GM19193 (cell line): ENCODE measurements around the gene ALG2.

Experiments
- POLR2A ChIP-seq: IDR thresholded peaks from 4 replicates; pipeline ENCODE4 v1.6.1; 2011; ENCODE audit not compliant: insufficient read depth, insufficient read length; ENCODE audit errors: extremely low read depth

The ALG2 gene

DNA sequence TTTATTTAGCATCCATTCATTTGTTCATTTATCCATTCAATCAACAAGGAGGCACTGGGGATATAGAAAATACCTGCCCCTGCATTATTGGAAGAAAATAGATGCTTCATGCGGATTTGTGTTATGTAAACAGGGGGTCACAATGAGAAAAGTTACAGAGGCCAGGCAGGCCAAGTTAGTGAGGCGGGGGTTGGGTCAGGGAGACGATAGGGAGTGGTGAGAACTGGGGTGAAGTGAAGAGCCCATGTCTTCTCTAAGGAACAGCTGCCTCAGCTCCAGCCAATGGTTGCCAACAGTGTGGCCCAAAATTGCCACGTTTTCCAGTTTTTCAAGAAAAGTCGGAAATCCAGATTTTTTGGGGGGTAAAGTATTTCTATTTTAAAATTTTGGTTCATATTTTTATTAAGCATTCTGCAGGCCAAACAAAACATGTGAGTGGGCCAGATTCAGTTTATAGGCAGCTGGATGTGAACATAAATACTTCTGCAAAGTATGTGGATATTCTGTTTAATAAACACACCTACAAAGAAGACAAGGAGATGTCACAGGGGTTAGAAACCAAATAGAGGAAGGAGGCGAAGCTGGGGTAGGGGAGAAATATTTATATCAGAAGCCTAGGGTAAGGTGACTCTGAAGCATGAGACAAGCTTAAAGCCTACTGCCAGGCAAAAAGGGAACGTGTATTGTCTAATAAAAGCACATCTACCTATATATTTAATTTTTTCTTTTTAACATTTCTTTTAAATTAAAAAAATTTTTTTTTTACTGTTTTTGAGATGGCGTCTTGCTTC is 44.0 kb downstream of the ALG2 start:
- TF ChIP-seq POLR2A: no peak

- no peak for TF ChIP-seq POLR2A
These were observed 45.2 kb downstream of the ALG2 start for GRCh38 chr9:99176527-99177013.

GRCh38 chr9:99173570-99174504 is 47.9 kb downstream of the ALG2 start:
- TF ChIP-seq POLR2A: no peak

DNA sequence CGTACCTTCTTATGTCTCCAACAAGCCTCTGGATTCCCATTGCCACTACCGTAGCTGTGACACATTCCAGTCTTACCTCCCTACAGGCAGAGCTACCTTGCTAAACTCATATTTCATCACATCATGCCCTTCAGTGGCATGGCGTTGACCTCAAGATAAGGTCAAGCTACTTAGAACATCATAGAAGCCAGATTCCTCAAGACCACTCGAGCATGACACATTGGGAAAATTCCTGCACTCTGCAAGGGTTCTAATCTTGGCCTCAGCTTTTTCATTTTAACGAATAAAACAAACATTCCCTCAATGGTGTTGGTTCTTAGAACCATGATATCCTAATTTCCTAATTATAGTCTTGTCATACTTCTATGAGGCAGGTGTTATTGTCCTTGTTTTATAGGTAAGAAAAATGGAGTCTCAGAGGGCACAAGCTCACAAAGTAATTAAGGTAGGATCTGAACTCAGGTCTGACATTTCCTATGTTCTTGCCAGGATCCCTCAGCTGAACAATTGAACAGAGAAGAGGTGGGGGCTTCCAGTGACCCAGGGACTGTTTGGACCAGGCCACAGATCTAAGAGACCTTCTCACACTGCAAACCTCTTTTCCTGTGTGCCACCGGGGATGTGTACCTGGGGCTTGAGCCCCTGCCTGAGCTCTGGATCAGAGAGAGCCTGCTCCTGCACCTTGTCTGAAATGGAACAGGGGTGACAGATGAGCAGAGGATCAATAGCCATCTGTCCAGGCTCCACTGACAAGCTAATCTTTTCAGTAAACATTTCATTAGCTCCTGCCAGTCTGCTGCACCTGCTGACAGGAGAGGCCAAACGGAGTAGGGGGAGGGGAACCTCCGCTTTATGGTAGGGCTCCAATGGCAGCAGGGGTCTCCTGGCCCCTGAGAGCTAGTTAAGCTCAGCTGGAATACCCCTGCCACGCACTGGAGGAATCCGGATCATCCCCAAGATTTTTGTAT is 49.3 kb downstream of the ALG2 start:
- no peak for TF ChIP-seq POLR2A

DNA sequence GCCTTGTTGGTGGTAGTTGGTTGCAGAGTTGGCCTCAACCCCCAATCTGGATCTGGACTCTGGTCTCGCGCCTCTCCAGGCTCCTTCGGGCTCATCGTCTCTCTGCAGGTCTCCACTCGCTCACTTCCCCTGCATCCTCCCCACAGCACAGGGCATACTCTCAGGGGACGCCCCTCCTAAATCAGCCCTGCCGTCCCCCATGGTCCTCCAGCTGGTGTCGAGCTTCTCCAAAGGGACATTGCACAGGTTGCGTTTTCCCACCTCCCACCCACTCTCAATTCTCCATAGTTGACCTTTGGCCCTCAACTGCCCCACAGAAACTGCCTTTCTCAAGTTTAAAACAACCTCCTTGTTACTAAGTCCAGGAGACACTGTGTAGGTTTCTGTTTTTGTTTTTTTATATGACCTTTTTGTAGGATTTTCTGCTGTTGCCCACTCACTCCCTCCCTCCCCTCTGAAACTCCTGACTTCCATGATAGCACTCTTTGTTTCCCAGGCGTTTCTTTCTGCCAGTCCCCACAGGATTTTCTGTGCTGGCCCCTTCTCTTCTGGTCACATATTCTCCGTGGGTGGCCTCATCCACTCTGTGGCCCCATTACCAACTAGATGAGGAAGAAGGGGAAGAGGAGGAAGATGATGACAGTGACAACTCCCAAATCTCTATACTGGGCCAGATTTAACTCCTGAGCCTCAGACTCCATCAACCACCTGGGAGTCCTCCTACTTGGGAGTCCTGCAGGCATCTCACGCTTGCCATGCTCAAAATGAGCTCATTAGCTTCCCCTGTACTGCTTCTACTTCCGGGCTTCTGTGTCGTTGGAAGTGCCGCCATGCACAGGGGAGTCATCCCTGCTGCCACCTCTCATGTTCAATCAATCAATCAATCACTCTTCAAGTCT is 50.3 kb downstream of the ALG2 start:
- TF ChIP-seq POLR2A: no peak

GRCh38 chr9:99169982-99170761 is 51.6 kb downstream of the ALG2 start:
- no peak for TF ChIP-seq POLR2A

DNA sequence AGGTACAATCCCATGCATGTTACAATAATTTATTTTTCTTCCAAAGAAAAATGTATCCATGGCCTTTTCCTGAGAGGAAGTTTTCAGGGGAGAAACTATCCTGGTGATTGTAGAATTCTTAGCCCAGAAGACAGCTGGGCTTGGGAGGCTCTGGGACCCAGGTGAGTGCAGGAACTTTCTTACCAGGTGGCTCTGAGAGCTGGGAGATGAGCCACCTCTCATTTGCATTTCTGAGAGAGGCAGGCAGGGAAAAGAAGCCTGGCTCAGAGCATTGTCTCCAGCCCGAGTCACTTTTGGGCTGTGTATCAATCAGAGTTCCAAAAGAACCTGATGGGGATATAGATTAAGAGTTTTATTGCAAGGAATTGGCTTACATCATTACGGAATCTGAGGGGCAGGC is 52.7 kb downstream of the ALG2 start:
- TF ChIP-seq POLR2A: no peak

GRCh38 chr9:99167694-99168093 is 54.0 kb downstream of the ALG2 start:
- TF ChIP-seq POLR2A: no peak

DNA sequence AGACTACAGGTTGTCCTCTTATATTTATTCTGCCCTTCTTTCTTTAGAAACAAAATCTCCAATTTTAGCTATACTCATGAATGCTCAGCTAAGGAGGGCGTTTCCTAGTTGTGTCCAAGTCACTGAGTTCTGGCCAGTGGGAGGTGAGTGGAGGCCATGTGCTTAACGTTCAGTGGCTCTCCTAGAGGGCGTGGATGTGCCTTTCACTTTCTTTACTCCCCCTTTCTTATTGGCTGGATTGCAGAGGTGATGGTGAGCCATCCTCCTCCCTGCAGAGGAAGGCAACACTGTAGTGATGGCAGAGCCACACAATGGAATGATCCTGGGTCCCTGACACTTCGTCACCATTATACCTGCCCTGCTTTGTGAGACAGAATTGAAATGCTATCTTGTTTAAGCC is 54.6 kb downstream of the ALG2 start:
- TF ChIP-seq POLR2A: no peak
